ENCODE data around the gene TMEM131L. TPM values are rescaled to one million over a fixed set of nuclear protein-coding genes. Genes with fewer than 3 reads are reported as not detected.

The TMEM131L gene
- total RNA-seq, 2 experiments from 2014 or later: 51.8 to 57.2 TPM

- Mint-ChIP-seq H3K27me3 (no peaks in the 10 kb centered on the region), H3K9me3 (peaks cover 1% of the 10 kb centered on the region), H3K36me3 (peaks cover 26% of the 10 kb centered on the region), H3K4me3 (peak overlapping the region; percentile 72), H3K4me1 (peaks cover 86% of the 10 kb centered on the region), H3K27ac (peak overlapping the region; percentile 88)
- DNase-seq: no peak
- POLR2A ChIA-PET: interaction anchor here (1.0 to 5.1 kb wide), 5 partner anchors 12 to 86 kb away, joined by 3 to 45 read pairs (median 6); partner anchors contain the start of gene TMEM131L
- ATAC-seq (ENCODE audit: low read depth): no peak
Measured at GRCh38 chr4:153523941-153524386, 57.8 kb downstream of the TMEM131L start.

GRCh38 chr4:153524682-153525081 is 58.5 kb downstream of the TMEM131L start:
- H3K27ac Mint-ChIP-seq: peak overlapping the region; percentile 88
- H3K36me3 Mint-ChIP-seq: peaks cover 25% of the 10 kb centered on the region
- peak overlapping the region; percentile 21 for H3K4me3 Mint-ChIP-seq
- H3K27me3 Mint-ChIP-seq: no peaks in the 10 kb centered on the region
- POLR2A ChIA-PET: interaction anchor here (1.0 to 5.1 kb wide), 5 partner anchors 11 to 87 kb away, joined by 3 to 45 read pairs (median 6); partner anchors contain the start of gene TMEM131L
- ATAC-seq (ENCODE audit: low read depth) (no peak), DNase-seq (no peak)
- peaks cover 1% of the 10 kb centered on the region for H3K9me3 Mint-ChIP-seq
- peaks cover 86% of the 10 kb centered on the region for H3K4me1 Mint-ChIP-seq

DNA sequence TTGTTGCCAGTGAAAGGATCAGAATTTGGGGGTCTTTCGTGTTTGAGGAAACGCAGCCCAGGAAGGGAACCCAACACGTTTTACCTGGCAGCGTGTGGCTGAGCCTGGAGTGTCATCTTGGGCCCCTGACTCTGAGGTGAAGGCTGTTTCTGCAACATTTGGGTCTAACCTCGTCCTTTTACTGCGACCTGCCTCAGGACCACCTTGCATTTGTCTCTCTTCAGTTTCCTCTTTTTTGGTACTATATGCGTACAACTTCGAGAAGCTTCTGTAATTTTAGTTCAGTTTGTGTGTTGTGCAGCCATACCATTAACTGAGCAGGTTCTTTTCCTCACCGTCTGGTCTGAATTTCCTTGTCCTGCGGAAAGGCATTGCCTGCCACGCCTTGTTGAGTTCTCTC is 61.5 kb downstream of the TMEM131L start:
- Mint-ChIP-seq H3K4me3 (peak overlapping the region; percentile 85), H3K36me3 (peaks cover 23% of the 10 kb centered on the region)

GRCh38 chr4:153528705-153529485 is 62.7 kb downstream of the TMEM131L start:
- Mint-ChIP-seq H3K27me3 (no peaks in the 10 kb centered on the region), H3K4me1 (peaks cover 71% of the 10 kb centered on the region), H3K4me3 (peak overlapping the region; percentile 85), H3K36me3 (peaks cover 26% of the 10 kb centered on the region), H3K27ac (peak overlapping the region; percentile 93), H3K9me3 (peaks cover 1% of the 10 kb centered on the region)
- POLR2A ChIA-PET: interaction anchor here (1.0 to 1.2 kb wide), 2 partner anchors 43 to 63 kb away, joined by 3 read pairs; partner anchors contain the start of gene TMEM131L
- ATAC-seq (ENCODE audit: low read depth) (peak; percentile 37), DNase-seq (no peak)

More for the DNA sequence above, 61.5 kb downstream of the TMEM131L start:
- DNase-seq (no peak), ATAC-seq (ENCODE audit: low read depth) (no peak)
- H3K9me3 Mint-ChIP-seq: peaks cover 1% of the 10 kb centered on the region
- peak overlapping the region; percentile 93 for H3K27ac Mint-ChIP-seq
- peaks cover 82% of the 10 kb centered on the region for H3K4me1 Mint-ChIP-seq
- POLR2A ChIA-PET: interaction anchor here (0.7 kb wide), 1 partner anchor 89 kb away, joined by 3 read pairs; no protein-coding TSS in a partner anchor
- no peaks in the 10 kb centered on the region for H3K27me3 Mint-ChIP-seq

DNA sequence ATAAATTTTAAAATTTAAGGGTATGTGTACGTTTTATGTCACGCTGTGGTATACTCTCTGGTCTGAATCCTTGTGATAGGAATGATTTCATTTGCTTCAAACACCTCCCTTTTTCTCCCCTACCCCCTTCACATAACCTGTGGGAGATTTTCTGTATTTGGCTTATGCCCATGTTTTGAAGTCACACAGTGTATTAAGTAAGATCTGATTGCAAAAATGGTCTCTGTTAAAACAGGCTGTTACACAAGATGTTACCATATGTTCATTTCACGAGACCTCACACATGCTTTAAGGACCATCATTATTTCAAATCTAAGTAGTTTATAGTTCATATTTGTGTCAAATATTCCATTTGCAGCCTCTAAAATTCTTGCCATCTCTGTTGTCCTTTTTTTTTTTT is 63.5 kb downstream of the TMEM131L start:
- Mint-ChIP-seq H3K27ac (peak overlapping the region; percentile 93), H3K36me3 (peaks cover 30% of the 10 kb centered on the region), H3K9me3 (peaks cover 1% of the 10 kb centered on the region), H3K4me1 (peaks cover 67% of the 10 kb centered on the region), H3K27me3 (no peaks in the 10 kb centered on the region), H3K4me3 (peak overlapping the region; percentile 85)
- DNase-seq (no peak), ATAC-seq (ENCODE audit: low read depth) (no peak)
- POLR2A ChIA-PET: interaction anchor here (1.2 kb wide), 1 partner anchor 44 kb away, joined by 3 read pairs; no protein-coding TSS in a partner anchor

GRCh38 chr4:153530284-153530999 is 64.3 kb downstream of the TMEM131L start:
- H3K36me3 Mint-ChIP-seq: peaks cover 36% of the 10 kb centered on the region
- DNase-seq: no peak
- peaks cover 1% of the 10 kb centered on the region for H3K9me3 Mint-ChIP-seq
- peak overlapping the region; percentile 85 for H3K4me3 Mint-ChIP-seq
- peak; percentile 58 for ATAC-seq (ENCODE audit: low read depth)
- H3K27me3 Mint-ChIP-seq: no peaks in the 10 kb centered on the region
- H3K27ac Mint-ChIP-seq: peak overlapping the region; percentile 93
- peaks cover 68% of the 10 kb centered on the region for H3K4me1 Mint-ChIP-seq
- POLR2A ChIA-PET: interaction anchor here (0.9 to 1.2 kb wide), 7 partner anchors 8 to 63 kb away, joined by 3 to 4 read pairs (median 3); no protein-coding TSS in a partner anchor

DNA sequence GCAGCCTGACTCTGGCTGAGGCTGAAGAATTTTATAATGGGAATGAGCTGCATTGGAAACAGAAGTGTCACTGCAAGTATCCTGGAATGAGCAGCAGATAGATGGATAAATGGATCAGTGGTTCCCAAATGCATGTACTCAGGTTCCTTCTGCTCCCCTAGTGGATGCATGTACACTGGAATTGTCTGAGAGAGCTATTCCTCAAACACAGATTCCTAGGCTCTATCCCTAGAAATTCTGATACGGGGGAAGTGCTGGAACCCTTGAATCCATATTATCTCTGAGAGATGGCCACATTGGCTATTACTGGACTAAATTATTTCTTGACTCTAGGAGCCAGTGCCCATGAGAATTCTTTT is 64.8 kb downstream of the TMEM131L start:
- H3K4me3 Mint-ChIP-seq: peak overlapping the region; percentile 85

GRCh38 chr4:153531976-153532626 is 65.9 kb downstream of the TMEM131L start:
- Mint-ChIP-seq H3K36me3 (peaks cover 33% of the 10 kb centered on the region), H3K4me3 (peak overlapping the region; percentile 25), H3K9me3 (no peaks in the 10 kb centered on the region), H3K4me1 (peaks cover 65% of the 10 kb centered on the region), H3K27ac (peak overlapping the region; percentile 42), H3K27me3 (no peaks in the 10 kb centered on the region)
- ATAC-seq (ENCODE audit: low read depth) (no peak), DNase-seq (no peak)
- POLR2A ChIA-PET: interaction anchor here (0.5 to 1.4 kb wide), 4 partner anchors 43 to 177 kb away, joined by 3 to 6 read pairs (median 4); no protein-coding TSS in a partner anchor

More for the DNA sequence above, 64.8 kb downstream of the TMEM131L start:
- H3K9me3 Mint-ChIP-seq: peaks cover 1% of the 10 kb centered on the region
- H3K4me1 Mint-ChIP-seq: peaks cover 69% of the 10 kb centered on the region
- peak overlapping the region; percentile 93 for H3K27ac Mint-ChIP-seq
- no peaks in the 10 kb centered on the region for H3K27me3 Mint-ChIP-seq
- POLR2A ChIA-PET: interaction anchor here (0.9 to 1.2 kb wide), 7 partner anchors 9 to 64 kb away, joined by 3 to 4 read pairs (median 3); no protein-coding TSS in a partner anchor
- H3K36me3 Mint-ChIP-seq: peaks cover 35% of the 10 kb centered on the region
- DNase-seq: no peak
- ATAC-seq (ENCODE audit: low read depth): no peak

DNA sequence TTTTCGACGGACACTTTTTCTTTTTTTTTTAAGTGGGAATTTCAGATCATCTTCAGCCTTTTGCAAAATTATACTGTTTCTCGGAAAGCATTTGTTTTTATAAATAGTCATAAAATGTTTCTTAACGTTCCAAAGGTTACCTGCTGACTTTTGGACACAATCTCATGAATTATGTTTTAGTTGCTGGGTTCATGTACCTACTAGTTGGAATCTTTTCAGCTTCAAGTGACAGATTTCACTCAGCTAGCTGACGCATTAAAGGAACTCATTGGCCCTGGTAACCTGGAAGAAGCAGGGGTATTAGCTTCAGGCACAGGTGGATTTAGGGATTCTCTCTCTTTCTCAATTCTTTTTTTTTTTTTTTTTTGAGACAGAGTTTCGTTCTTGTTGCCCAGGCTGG is 66.5 kb downstream of the TMEM131L start:
- no peak overlapping the region for H3K27ac Mint-ChIP-seq
- POLR2A ChIA-PET: interaction anchor here (0.7 to 1.4 kb wide), 3 partner anchors 43 to 178 kb away, joined by 3 to 6 read pairs (median 3); no protein-coding TSS in a partner anchor
- H3K36me3 Mint-ChIP-seq: peaks cover 28% of the 10 kb centered on the region

DNA sequence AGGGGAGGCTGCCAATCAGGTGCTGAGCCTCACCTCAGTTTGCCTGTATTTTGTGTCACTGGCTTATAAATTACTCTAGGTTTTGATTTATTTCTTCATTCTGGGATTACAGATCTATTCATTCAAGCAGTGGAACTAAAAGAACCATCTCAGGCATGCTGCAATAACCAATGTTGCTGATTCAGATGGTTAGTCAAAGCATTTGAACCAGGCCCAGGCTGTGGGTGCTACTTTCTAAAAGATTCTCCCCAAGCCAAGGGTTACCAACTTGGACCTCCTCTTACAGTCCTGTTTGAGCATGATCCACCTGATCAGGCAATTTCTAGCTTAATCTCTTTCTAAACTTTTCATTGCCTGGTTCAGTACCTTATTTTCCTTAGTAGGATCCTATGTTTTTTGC is 67.2 kb downstream of the TMEM131L start:
- ATAC-seq (ENCODE audit: low read depth): no peak
- H3K4me3 Mint-ChIP-seq: no peak overlapping the region
- H3K27ac Mint-ChIP-seq: peak overlapping the region; percentile 5

More for the DNA sequence above, 66.5 kb downstream of the TMEM131L start:
- no peak for ATAC-seq (ENCODE audit: low read depth)
- Mint-ChIP-seq H3K9me3 (no peaks in the 10 kb centered on the region), H3K27me3 (no peaks in the 10 kb centered on the region), H3K4me3 (no peak overlapping the region), H3K4me1 (peaks cover 61% of the 10 kb centered on the region)
- no peak for DNase-seq

DNA sequence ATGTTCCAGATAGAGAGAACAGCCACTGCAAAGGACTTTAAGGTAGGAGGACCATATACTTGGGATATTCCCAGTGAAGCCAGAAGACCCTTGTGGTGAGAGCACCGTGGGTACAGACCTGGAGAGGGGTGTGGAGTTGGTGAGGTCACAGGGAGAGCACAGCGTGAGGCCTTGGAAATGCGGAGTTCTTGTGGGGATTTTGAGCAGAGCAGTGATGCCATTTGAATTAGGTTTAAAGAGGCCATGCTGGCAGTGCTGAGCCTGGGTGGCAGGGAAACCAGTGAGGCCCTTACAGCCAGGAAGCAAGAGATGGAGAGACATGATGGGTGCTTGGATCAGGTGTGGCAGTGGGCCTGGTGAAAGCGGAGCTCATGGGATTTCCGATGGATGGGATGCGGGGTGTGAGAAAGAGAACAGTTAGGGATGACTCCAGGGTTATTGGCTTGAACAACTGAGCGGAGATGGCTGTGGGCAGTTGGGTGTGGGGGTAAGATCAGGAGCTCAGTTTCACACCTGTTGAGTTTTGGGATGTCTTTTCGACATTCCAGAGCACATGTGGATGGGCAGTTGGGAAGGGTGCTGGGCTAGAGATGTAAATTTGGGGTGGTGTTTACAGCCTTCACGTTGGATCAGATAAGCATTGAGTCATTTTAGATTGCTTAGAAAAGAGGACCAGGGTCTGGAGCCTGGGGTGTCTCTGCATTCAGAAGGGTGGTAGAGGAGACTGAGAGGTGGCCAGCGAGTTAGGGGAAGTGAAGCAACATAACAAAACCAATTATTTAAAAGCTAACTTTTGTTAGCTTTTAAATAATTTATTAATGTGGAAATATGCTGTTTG is 68.9 kb downstream of the TMEM131L start:
- ATAC-seq (ENCODE audit: low read depth): no peak
- no peak overlapping the region for H3K4me3 Mint-ChIP-seq
- peaks cover 25% of the 10 kb centered on the region for H3K36me3 Mint-ChIP-seq
- no peaks in the 10 kb centered on the region for H3K9me3 Mint-ChIP-seq
- peaks cover 44% of the 10 kb centered on the region for H3K4me1 Mint-ChIP-seq
- H3K27me3 Mint-ChIP-seq: no peaks in the 10 kb centered on the region
- peak overlapping the region; percentile 50 for H3K27ac Mint-ChIP-seq
- POLR2A ChIA-PET: interaction anchor here (1.0 to 1.8 kb wide), 3 partner anchors 11 to 69 kb away, joined by 3 to 4 read pairs (median 4); partner anchors contain the start of gene TMEM131L
- DNase-seq: no peak

More for the DNA sequence above, 67.2 kb downstream of the TMEM131L start:
- Mint-ChIP-seq H3K4me1 (peaks cover 59% of the 10 kb centered on the region), H3K27me3 (no peaks in the 10 kb centered on the region), H3K36me3 (peaks cover 26% of the 10 kb centered on the region), H3K9me3 (no peaks in the 10 kb centered on the region)
- DNase-seq: no peak
- POLR2A ChIA-PET: no interaction called here
